GM12878 (cell line): Measurements from ENCODE around the gene DCLK2. TPM values are rescaled to one million over a fixed set of nuclear protein-coding genes. Genes with fewer than 3 reads are reported as not detected.

ENCODE experiments used
- ATAC-seq: fragments of 200-7000 bp; cut with Tn5 transposase; 3 replicates; pipeline ENCODE4 v1.9.1; 2020; ENCODE audit warnings: mild to moderate bottlenecking, moderate library complexity
- BruUV-seq: library from RNA; stranded (reverse); fragments of 400-500 nt; replicated peaks from 2 replicates; lab custom pipeline; 2021; lab: Mats Ljungman, UMichigan
- CTCF ChIA-PET: fragments of 300-600 bp; sonication (Branson Sonifier 250); formaldehyde crosslinking; extraction: SDS; loops from one replicate; lab custom pipeline; 2021; ENCODE audit warnings: inconsistent platforms; lab: Yijun Ruan, JAX
- POLR2A ChIA-PET: fragments of 350-600 bp; formaldehyde crosslinking; extraction: SDS; loops from one replicate; lab custom pipeline; 2021; ENCODE audit warnings: inconsistent platforms; lab: Charles Lee
- RAD21 ChIA-PET: fragments of 300-600 bp; sonication (Branson Sonifier 250); formaldehyde crosslinking; loops from one replicate; lab custom pipeline; 2023; ENCODE audit warnings: antibody characterized with exemption; ENCODE audit not compliant: unreplicated experiment; lab: Charles Lee
- SMC1A ChIA-PET: fragments of 300-600 bp; sonication (Branson Sonifier 250); formaldehyde crosslinking; loops from one replicate; lab custom pipeline; 2023; ENCODE audit not compliant: unreplicated experiment, uncharacterized antibody; lab: Charles Lee
- DNase-seq: peaks from one replicate; pipeline ENCODE4 v3.0.0-alpha.2; 2011; ENCODE audit warnings: low read depth, low spot score
- FAIRE-seq: peaks from 3 replicates; lab custom pipeline; 2011; peaks lifted over from hg19 to GRCh38; lab: Jason Lieb, UNC
- H2AFZ ChIP-seq: 2 replicates; pipeline ENCODE4 v1.6.0; 2011; ENCODE audit warnings: low read depth, low read length, control low read depth; ENCODE audit not compliant: control insufficient read depth
- H3K27ac ChIP-seq: 2 replicates; pipeline ENCODE4 v1.5.1; 2011; ENCODE audit warnings: control low read depth; ENCODE audit not compliant: control insufficient read depth, insufficient read depth
- H3K27me3 ChIP-seq, 2 experiments: replicated peaks in 1 of 2; 2 replicates each; pipeline versions ENCODE4 v1.6.0 to v1.6.1; 2011; ENCODE audit warnings: low read length in 1 of 2; ENCODE audit not compliant: control insufficient read depth in 2 of 2, insufficient read depth in 2 of 2
- H3K36me3 ChIP-seq, 2 experiments: 2 replicates each; pipeline ENCODE4 v1.5.1; 2011; ENCODE audit warnings: low read length in 1 of 2; ENCODE audit not compliant: control insufficient read depth in 2 of 2, insufficient read depth in 2 of 2
- H3K4me1 ChIP-seq: 2 replicates; pipeline ENCODE4 v1.6.1; 2011; ENCODE audit warnings: mild to moderate bottlenecking, low read length, moderate library complexity, mixed read lengths; ENCODE audit not compliant: control insufficient read depth, insufficient read depth
- H3K4me2 ChIP-seq: 2 replicates; pipeline ENCODE4 v1.6.0; 2011; ENCODE audit warnings: control low read depth; ENCODE audit not compliant: control insufficient read depth, insufficient read depth
- H3K4me3 ChIP-seq: fragments of 200-600 bp; sonication (generic); 2 replicates; pipeline ENCODE4 v1.5.1; 2016
- H3K79me2 ChIP-seq: 2 replicates; pipeline ENCODE4 v1.6.0; 2011; ENCODE audit warnings: low read length; ENCODE audit not compliant: control insufficient read depth, insufficient read depth
- H3K9ac ChIP-seq: 2 replicates; pipeline ENCODE4 v1.8.0; 2011; ENCODE audit warnings: low read length, control low read depth, mixed read lengths; ENCODE audit not compliant: control insufficient read depth, insufficient read depth
- H3K9me3 ChIP-seq: replicated peaks from 3 replicates; pipeline ENCODE4 v1.5.1; 2011; ENCODE audit warnings: mild to moderate bottlenecking, low read length; ENCODE audit not compliant: control insufficient read depth, insufficient read depth
- H4K20me1 ChIP-seq: 2 replicates; pipeline ENCODE4 v1.6.0; 2011; ENCODE audit not compliant: control insufficient read depth, insufficient read depth
- CTCF ChIP-seq, 3 experiments: IDR thresholded peaks in 2 of 3; conservative IDR thresholded peaks in 1 of 3; 2 replicates each; pipeline ENCODE4 v1.5.1; 2011; ENCODE audit warnings: low read depth in 3 of 3, low read length in 3 of 3, mild to moderate bottlenecking in 3 of 3, control low read depth in 2 of 3, moderate library complexity in 2 of 3, inconsistent platforms in 1 of 3, mixed read lengths in 1 of 3; ENCODE audit not compliant: control insufficient read depth in 2 of 3, insufficient read depth in 1 of 3; ENCODE audit errors: extremely low read depth in 1 of 3
- ELK1 ChIP-seq: IDR thresholded peaks from 2 replicates; pipeline ENCODE4 v1.6.1; 2012; ENCODE audit warnings: low read depth, low read length, improper control_type of control experiment
- PRDM15 ChIP-seq: fragments of 450-650 bp; formaldehyde crosslinking; IDR thresholded peaks from 2 replicates; pipeline ENCODE4 v1.4.0; 2020; ENCODE audit warnings: mild to moderate bottlenecking, moderate library complexity
- WGBS: methylation state at CpG from one replicate; pipeline ENCODE4 v1.1.6; 2016; ENCODE audit warnings: low lambda C conversion rate; ENCODE audit not compliant: insufficient replicate concordance, insufficient coverage; ENCODE audit errors: missing lambda C conversion rate; 5-methylcytosine and 5-hydroxymethylcytosine counted together
- in situ Hi-C: fragments of 300-500 bp; cut with MboI; formaldehyde crosslinking; loops from 9 replicates; pipeline ENCODE4 v1.14.3; 2018; ENCODE audit warnings: mixed read lengths
- intact Hi-C: fragments of 100-400 bp; cut with micrococcal nuclease; formaldehyde crosslinking; loops from one replicate; pipeline ENCODE4 v1.14.2; 2022; ENCODE audit not compliant: unreplicated experiment
- polyA plus RNA-seq, 11 experiments: library from polyadenylated mRNA; depleted of rRNA in 4 of 11; unstranded in 6 of 11; stranded (reverse) in 5 of 11; fragments of >200 nt; fragmentation: Nextera tagmentation in 4 of 11; fragmentation: Illumina TruSeq in 1 of 11; extraction: Ambion mirVana in 4 of 11; extraction: Trizol in 1 of 11; gene quantifications; 1 replicate in 1 of 11; 2 replicates in 10 of 11; pipeline versions ENCODE4 v1.2.1 to v1.2.3, GENCODE V29; 2011 to 2016; ENCODE audit warnings: inconsistent platforms in 2 of 11, missing spikeins in 2 of 11, low read depth in 1 of 11
- total RNA-seq, 4 experiments: library from RNA; depleted of rRNA in 3 of 4; stranded (reverse); fragments of >200 nt in 3 of 4; fragmentation: Illumina TruSeq in 1 of 4; extraction: Trizol in 1 of 4; gene quantifications; 2 replicates each; pipeline versions ENCODE4 v1.2.1 to v1.2.3, GENCODE V29; 2013 to 2021
- TF ChIP-seq, protein P1 (sequence below): IDR thresholded peaks from 2 replicates; pipeline ENCODE4 v1.6.1; 2012; ENCODE audit warnings: improper control_type of control experiment, low read depth, low read length; ENCODE audit not compliant: insufficient replicate concordance
- TF ChIP-seq, protein P2 (sequence below): fragments of 450-650 bp; IDR thresholded peaks from 2 replicates; pipeline ENCODE4 v1.6.1; 2017; ENCODE audit warnings: mild to moderate bottlenecking, moderate library complexity

The DCLK2 gene
- total and polyA plus RNA-seq, 10 of the 15 experiments (the other 5 are each of a cell fraction or from before 2014, with no cell fraction given) = not detected

DNA sequence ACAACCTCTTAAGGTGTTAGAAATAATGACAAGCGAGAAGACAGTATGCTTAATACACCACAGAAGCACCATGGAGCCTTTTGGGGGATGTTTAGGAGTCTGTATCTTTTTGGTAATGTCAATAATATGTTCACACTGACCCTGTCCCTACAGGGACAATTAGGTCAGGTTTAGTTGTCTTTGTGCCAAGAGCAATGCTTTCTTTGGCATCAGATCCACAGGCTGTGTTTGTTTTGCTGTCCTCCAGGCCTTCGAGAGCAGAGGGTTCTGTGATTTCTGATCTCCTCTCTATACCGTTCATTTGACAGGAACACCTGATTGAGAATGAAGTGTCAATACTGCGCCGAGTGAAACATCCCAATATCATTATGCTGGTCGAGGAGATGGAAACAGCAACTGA lies 153.8 kb downstream of the DCLK2 start:
- ChIA-PET POLR2A (no interaction called here), RAD21 (no interaction called here), SMC1A (no interaction called here), CTCF (interaction anchor here (1.0 to 1.6 kb wide), 3 partner anchors 11 to 32 kb away, joined by 3 to 5 read pairs (median 4); no protein-coding TSS in a partner anchor)
- 31% methylated on average over 6 of the region's 6 CpGs for WGBS
- no peaks in the 10 kb centered on the region for H3K36me3 ChIP-seq
- ATAC-seq = no peak
- H3K4me2 ChIP-seq = no peak overlapping the region
- in situ Hi-C loops = no loop called here
- H4K20me1 ChIP-seq = no peaks in the 10 kb centered on the region
- no peaks in the 10 kb centered on the region for H3K9me3 ChIP-seq
- H3K27me3 ChIP-seq = peaks cover 0 to 3% of the 10 kb centered on the region in 2 experiments; a peak in 2 of 4 replicates
- no peak for DNase-seq
- FAIRE-seq = no peak
- BruUV-seq = no TSS peak
- no peak overlapping the region for H2AFZ ChIP-seq
- no peak overlapping the region for H3K27ac ChIP-seq
- no peak overlapping the region for H3K4me3 ChIP-seq
- H3K9ac ChIP-seq = no peak overlapping the region
- H3K79me2 ChIP-seq = no peaks in the 10 kb centered on the region
- intact Hi-C loops = no loop called here
- no peaks in the 10 kb centered on the region for H3K4me1 ChIP-seq
- TF ChIP-seq PRDM15 (CRISPR knock-in tag) = no peak
- TF ChIP-seq ELK1 = no peak
- TF ChIP-seq, protein P1, sequence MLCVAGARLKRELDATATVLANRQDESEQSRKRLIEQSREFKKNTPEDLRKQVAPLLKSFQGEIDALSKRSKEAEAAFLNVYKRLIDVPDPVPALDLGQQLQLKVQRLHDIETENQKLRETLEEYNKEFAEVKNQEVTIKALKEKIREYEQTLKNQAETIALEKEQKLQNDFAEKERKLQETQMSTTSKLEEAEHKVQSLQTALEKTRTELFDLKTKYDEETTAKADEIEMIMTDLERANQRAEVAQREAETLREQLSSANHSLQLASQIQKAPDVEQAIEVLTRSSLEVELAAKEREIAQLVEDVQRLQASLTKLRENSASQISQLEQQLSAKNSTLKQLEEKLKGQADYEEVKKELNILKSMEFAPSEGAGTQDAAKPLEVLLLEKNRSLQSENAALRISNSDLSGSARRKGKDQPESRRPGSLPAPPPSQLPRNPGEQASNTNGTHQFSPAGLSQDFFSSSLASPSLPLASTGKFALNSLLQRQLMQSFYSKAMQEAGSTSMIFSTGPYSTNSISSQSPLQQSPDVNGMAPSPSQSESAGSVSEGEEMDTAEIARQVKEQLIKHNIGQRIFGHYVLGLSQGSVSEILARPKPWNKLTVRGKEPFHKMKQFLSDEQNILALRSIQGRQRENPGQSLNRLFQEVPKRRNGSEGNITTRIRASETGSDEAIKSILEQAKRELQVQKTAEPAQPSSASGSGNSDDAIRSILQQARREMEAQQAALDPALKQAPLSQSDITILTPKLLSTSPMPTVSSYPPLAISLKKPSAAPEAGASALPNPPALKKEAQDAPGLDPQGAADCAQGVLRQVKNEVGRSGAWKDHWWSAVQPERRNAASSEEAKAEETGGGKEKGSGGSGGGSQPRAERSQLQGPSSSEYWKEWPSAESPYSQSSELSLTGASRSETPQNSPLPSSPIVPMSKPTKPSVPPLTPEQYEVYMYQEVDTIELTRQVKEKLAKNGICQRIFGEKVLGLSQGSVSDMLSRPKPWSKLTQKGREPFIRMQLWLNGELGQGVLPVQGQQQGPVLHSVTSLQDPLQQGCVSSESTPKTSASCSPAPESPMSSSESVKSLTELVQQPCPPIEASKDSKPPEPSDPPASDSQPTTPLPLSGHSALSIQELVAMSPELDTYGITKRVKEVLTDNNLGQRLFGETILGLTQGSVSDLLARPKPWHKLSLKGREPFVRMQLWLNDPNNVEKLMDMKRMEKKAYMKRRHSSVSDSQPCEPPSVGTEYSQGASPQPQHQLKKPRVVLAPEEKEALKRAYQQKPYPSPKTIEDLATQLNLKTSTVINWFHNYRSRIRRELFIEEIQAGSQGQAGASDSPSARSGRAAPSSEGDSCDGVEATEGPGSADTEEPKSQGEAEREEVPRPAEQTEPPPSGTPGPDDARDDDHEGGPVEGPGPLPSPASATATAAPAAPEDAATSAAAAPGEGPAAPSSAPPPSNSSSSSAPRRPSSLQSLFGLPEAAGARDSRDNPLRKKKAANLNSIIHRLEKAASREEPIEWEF = no peak
- TF ChIP-seq CTCF (IDR thresholded peaks at IDR 0.05 in 2 of 3, conservative IDR thresholded peaks at IDR 0.05 in 1 of 3; ENCODE audit: control insufficient read depth in 2 of 3, extremely low read depth in 1 of 3, insufficient read depth in 1 of 3, low read depth in 3 of 3, low read length in 3 of 3) = no peak
- TF ChIP-seq, protein P2, sequence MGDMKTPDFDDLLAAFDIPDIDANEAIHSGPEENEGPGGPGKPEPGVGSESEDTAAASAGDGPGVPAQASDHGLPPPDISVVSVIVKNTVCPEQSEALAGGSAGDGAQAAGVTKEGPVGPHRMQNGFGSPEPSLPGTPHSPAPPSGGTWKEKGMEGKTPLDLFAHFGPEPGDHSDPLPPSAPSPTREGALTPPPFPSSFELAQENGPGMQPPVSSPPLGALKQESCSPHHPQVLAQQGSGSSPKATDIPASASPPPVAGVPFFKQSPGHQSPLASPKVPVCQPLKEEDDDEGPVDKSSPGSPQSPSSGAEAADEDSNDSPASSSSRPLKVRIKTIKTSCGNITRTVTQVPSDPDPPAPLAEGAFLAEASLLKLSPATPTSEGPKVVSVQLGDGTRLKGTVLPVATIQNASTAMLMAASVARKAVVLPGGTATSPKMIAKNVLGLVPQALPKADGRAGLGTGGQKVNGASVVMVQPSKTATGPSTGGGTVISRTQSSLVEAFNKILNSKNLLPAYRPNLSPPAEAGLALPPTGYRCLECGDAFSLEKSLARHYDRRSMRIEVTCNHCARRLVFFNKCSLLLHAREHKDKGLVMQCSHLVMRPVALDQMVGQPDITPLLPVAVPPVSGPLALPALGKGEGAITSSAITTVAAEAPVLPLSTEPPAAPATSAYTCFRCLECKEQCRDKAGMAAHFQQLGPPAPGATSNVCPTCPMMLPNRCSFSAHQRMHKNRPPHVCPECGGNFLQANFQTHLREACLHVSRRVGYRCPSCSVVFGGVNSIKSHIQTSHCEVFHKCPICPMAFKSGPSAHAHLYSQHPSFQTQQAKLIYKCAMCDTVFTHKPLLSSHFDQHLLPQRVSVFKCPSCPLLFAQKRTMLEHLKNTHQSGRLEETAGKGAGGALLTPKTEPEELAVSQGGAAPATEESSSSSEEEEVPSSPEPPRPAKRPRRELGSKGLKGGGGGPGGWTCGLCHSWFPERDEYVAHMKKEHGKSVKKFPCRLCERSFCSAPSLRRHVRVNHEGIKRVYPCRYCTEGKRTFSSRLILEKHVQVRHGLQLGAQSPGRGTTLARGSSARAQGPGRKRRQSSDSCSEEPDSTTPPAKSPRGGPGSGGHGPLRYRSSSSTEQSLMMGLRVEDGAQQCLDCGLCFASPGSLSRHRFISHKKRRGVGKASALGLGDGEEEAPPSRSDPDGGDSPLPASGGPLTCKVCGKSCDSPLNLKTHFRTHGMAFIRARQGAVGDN = no peak
